HG02870 (cell line): ENCODE data around the gene LITAFD.
"Not testable (repeated sequence)": the region's sequence is repeated elsewhere in the genome, so short reads cannot be mapped to it uniquely, and the experiment has no call there.

ENCODE experiments used
- ATAC-seq: cut with Tn5 transposase; IDR thresholded peaks from one replicate; pipeline ENCODE4 v1.9.1; 2021; ENCODE audit warnings: mild to moderate bottlenecking, moderate library complexity; ENCODE audit not compliant: unreplicated experiment

The LITAFD gene

GRCh38 chr16:8893976-8894690, 12.0 kb downstream of the LITAFD start:
- ATAC-seq: no peak

DNA sequence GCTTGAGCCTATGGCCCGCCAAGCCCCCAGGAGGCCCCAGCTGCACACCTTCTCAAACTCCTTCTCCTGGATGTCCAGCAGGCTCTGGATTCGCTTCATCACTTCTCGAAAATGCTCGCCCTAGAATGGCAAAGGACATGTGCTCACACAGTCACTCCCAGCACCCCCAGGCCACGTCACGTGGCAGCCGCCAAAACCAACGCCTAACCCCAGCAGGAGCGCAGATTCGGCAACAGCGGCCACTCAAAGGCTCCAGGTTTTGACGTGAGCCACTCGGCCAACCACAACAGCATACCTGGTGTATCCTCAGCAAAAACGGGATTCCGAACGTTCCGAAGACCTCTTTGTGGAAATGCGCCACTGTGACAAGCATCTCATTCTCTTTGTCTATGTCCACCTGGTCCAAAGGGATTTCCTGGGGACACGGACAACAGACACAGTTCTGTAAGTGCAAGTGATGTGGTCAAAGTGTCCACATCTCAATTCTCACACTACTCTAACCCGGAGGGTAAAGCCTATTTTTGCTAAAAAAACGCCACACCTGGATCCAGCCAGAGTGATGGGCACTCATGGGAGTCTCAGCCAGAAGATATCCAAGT, 12.7 kb downstream of the LITAFD start:
- ATAC-seq: no peak

- no peak for ATAC-seq
Measured at GRCh38 chr16:8898660-8899318, 16.6 kb downstream of the LITAFD start.

GRCh38 chr16:8899709-8900317, 17.7 kb downstream of the LITAFD start:
- ATAC-seq: no peak

DNA sequence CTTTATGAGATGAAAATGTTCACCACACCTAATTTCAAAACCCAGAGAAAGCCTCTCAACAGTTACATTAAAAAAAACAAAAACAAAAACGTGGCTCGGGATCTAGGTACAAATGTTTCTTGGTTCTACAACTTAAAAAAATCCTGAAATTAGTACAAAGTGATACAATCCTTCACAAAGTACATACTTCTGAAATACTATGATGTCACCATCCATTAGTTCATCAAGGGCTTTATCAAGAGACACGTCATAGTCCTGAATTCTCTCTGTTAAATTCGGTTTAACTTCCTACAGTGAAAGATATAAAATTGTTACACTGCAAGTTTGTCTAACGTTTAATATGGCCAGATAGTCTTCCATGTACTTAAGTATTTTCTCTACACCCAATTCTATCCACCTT, 18.2 kb downstream of the LITAFD start:
- ATAC-seq: no peak

GRCh38 chr16:8901320-8901861, 19.2 kb downstream of the LITAFD start:
- no peak for ATAC-seq

GRCh38 chr16:8903004-8903403, 20.9 kb downstream of the LITAFD start:
- ATAC-seq: no peak

GRCh38 chr16:8904018-8904430, 21.9 kb downstream of the LITAFD start:
- no peak for ATAC-seq

DNA sequence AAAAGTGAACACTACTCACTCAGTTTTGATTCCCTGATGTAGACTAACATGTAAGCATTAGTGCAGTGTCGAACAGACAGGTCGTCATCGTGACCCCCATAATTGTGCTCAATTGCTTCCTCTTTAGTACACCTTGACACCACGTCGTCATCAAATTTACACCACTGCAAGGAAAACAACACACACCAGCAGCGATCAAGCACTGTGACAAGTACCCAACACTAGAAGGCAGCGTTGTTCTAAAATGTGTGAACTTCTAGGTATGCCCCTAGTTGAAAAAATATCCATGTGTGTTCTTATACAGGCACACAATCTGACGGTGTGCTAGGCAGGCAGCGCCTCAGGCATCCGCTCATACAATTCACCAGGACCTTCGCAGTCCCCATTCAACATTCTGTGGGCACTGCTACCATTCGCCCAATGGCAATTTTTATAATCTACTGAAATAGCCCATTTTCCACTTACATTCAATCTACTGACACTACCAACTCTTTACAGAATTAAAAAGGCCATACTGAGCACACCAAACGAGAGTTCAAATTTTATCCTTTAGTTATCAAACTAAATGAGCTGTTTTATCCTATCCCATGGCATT, 23.1 kb downstream of the LITAFD start:
- ATAC-seq: no peak

DNA sequence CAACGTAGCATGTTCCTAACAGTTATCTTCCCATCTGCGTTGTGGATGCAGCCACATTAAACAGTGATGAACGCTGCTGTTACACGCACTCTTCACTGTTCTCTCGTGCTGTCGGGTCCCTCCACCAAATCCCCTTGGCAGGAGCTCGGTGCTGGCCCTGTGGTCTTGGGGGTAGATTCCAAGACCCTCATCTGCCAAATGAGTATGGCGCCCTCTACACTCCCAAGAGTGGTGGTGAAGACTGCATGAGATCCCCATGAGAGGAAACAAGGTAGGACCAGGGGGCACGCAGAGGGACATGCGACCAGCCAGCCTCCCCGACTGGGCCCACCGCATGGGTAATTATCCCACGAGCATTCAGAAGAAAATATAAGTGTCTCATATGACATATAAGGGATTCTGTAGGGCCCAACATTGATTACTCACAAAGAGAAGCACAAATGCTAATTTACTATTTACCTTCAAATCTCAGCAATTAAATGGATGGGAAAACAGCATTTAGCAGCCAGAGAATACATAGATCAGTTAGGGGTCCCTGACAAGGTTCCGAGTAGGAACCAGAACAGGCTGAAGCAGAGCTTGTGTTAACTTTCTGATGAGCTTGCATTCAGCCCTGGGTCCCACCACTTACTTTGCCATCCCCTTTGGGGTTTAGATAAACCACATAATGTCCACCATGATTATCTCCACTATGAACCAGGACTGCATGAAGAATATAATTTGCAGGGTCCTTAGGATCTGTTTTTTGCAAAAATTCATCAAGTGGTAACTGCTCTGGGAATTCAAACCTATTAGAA, 23.8 kb downstream of the LITAFD start:
- no peak for ATAC-seq

DNA sequence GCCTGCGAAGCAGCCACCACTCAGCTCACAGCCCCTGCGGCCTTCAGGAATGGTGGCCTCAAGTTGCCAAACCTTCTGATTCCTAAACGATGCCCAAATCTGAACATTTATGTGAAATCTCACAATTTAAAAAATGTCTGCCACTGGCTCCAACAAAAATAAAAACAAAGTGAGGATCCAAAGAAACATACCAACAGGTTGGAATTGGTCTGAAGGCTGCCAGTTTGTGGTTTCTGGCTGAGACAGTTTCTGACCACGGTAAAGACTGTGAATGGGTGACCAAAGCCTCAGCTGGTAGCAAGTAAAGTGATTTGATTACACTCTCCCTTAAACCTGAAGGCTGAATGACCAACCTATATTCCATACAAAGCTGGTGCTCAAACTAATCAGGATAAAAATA, 24.9 kb downstream of the LITAFD start:
- ATAC-seq: no peak

DNA sequence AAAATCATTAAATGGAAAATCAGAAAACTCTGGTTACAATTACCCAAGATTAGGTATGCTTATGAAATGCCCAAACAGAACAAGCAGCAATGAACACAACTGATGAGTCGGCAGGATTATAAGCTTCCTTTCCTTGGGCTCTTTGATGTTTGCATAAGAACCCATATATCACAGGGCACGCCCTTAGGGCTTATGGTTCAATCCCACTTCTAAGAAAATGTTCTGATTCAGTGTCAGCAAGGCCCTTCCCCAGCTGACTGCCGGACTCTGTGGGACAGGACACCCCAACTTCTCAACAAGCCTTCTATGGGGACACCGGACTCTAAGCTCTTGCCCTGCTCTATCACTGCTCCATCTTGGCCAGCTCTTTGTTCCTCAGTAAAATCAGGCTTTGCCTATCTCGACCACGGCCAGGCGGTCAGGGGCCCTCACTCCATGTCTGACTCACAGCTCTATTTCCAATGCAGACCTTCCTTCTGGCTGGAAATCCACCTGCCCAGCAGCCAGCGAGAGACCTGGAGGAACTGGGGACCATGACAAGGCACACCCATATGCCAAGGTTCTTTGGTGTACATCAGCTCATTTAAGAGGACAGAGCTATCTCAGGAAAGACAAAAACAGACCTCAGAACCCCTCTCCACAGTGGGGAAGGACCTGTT, 26.8 kb downstream of the LITAFD start:
- ATAC-seq: no peak

DNA sequence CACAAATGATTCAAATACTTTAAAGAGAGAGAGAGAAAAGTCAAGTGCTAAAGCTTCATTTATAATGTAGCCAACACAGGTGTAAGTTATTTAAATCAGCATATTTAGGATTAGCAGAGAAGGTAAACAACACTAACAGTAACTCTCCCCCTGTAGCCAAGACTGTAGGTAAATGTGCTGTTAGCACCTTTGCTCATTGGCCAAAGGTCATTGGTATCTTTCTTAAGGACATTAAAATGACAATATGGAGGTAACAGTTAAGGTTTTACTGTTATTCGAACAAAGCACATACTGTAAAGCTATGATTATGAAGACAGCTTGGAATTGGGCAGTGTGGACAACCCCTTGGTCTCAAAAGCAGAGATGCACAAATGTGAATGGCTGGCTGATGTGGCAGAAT, 28.7 kb downstream of the LITAFD start:
- no peak for ATAC-seq

DNA sequence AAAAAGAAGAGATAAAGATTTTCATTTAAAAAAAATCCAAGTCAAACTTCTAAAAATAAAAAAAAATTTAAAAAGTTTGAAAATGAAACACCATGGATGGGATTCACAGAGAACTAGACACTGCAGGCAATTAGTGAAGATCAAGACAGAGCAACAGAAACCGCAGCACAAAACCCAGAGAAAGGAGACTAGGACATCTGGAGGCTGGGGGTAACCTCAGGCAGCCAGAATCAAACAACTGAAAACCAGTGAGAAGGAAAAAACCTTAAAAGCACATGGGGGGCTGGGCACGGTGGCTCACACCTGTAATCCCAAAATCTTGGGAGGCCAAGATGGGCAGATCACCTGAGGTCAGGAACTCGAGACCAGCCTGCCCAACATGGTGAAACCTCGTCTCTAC, 30.6 kb downstream of the LITAFD start:
- no peak for ATAC-seq

DNA sequence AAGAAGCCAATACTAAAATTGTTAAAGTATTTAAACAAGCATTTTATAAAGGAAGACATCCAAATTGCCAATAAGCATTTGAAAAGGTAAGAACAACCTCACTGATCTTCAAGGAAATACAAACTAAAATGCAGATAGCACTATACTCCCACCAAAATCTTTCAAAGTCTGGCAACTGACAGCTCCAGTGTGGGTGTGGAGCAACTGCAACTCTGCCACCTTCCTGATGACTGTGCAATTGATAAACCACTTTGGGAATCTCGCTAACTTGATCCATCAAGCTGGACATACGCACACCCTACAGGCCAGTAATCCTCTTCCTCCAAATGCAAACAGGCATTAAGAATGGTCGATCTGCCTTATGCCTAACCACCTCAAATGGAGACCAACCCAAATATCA, 31.9 kb downstream of the LITAFD start:
- ATAC-seq: no peak

GRCh38 chr16:8915722-8916301, 33.7 kb downstream of the LITAFD start:
- ATAC-seq: no peak

- ATAC-seq: no peak
Measured at GRCh38 chr16:8916541-8917225, 34.5 kb downstream of the LITAFD start.

- not testable (repeated sequence) for ATAC-seq
Measured at GRCh38 chr16:8917336-8917735, 35.2 kb downstream of the LITAFD start.
